HG03460 (cell line): ENCODE results near the gene BRF1.
"Not testable (repeated sequence)": the region's sequence is repeated elsewhere in the genome, so short reads cannot be mapped to it uniquely, and the experiment has no call there.

ENCODE experiments used
- ATAC-seq: cut with Tn5 transposase; IDR thresholded peaks from one replicate; pipeline ENCODE4 v1.9.1; 2021; ENCODE audit not compliant: unreplicated experiment

BRF1 gene

GRCh38 chr14:105333613-105334364 lies 33.0 kb upstream of the BRF1 start:
- no peak for ATAC-seq

GRCh38 chr14:105333020-105333490 lies 32.3 kb upstream of the BRF1 start:
- ATAC-seq: no peak

GRCh38 chr14:105332350-105332874 lies 31.6 kb upstream of the BRF1 start:
- ATAC-seq: no peak

- no peak for ATAC-seq
These were observed 31.0 kb upstream of the BRF1 start for GRCh38 chr14:105331575-105332349.

- no peak for ATAC-seq
These were observed 29.7 kb upstream of the BRF1 start for GRCh38 chr14:105330491-105330895.

GRCh38 chr14:105329411-105330150 lies 28.8 kb upstream of the BRF1 start:
- ATAC-seq: no peak

- no peak for ATAC-seq
These were observed 28.0 kb upstream of the BRF1 start for GRCh38 chr14:105328678-105329390.

- ATAC-seq: no peak
These were observed 27.4 kb upstream of the BRF1 start for GRCh38 chr14:105328070-105328677.

GRCh38 chr14:105327695-105328045 lies 26.9 kb upstream of the BRF1 start:
- not testable (repeated sequence) for ATAC-seq

- ATAC-seq: no peak
These were observed 26.3 kb upstream of the BRF1 start for GRCh38 chr14:105326891-105327694.

- no peak for ATAC-seq
These were observed 25.7 kb upstream of the BRF1 start for GRCh38 chr14:105326568-105326867.

- ATAC-seq: no peak
These were observed 25.1 kb upstream of the BRF1 start for GRCh38 chr14:105325716-105326567.

GRCh38 chr14:105325303-105325702 lies 24.5 kb upstream of the BRF1 start:
- ATAC-seq: no peak

- no peak for ATAC-seq
These were observed 24.1 kb upstream of the BRF1 start for GRCh38 chr14:105324871-105325270.

GRCh38 chr14:105324080-105324778 lies 23.4 kb upstream of the BRF1 start:
- ATAC-seq: no peak

- no peak for ATAC-seq
These were observed 22.9 kb upstream of the BRF1 start for GRCh38 chr14:105323663-105324062.

GRCh38 chr14:105322791-105323556 lies 22.2 kb upstream of the BRF1 start:
- no peak for ATAC-seq
